H1 (cell line): ENCODE results near the gene LARP4. TPM values are rescaled to one million over a fixed set of nuclear protein-coding genes. Genes with fewer than 3 reads are reported as not detected.

ENCODE experiments used
- BCL11A ChIP-seq, 2 experiments: IDR thresholded peaks; one replicate each; pipeline ENCODE4 v1.6.1; 2011; ENCODE audit warnings: low read depth in 2 of 2, low read length in 2 of 2, mild to moderate bottlenecking in 2 of 2
- CTBP2 ChIP-seq: IDR thresholded peaks from 2 replicates; pipeline ENCODE4 v1.7.0; 2011; ENCODE audit warnings: borderline replicate concordance, mild to moderate bottlenecking, moderate library complexity, mixed read lengths, low read length; ENCODE audit not compliant: insufficient read depth, insufficient read length
- SIN3A ChIP-seq, 2 experiments: IDR thresholded peaks in 1 of 2; conservative IDR thresholded peaks in 1 of 2; 2 replicates each; pipeline ENCODE4 v1.6.1; 2011 to 2012; ENCODE audit warnings: low read length in 2 of 2, improper control_type of control experiment in 1 of 2, low read depth in 1 of 2, mild to moderate bottlenecking in 1 of 2
- SP4 ChIP-seq: IDR thresholded peaks from 2 replicates; pipeline ENCODE4 v1.6.1; 2012; ENCODE audit warnings: low read length, inconsistent platforms
- TCF12 ChIP-seq: IDR thresholded peaks from 2 replicates; pipeline ENCODE4 v1.6.1; 2011; ENCODE audit warnings: low read depth, mild to moderate bottlenecking, low read length
- USF2 ChIP-seq: IDR thresholded peaks from 2 replicates; pipeline ENCODE4 v1.6.1; 2011; ENCODE audit warnings: low read length, improper control_type of control experiment
- polyA plus RNA-seq, 7 experiments: library from polyadenylated mRNA; depleted of rRNA in 3 of 7; stranded (reverse) in 5 of 7; unstranded in 2 of 7; fragments of >200 nt in 5 of 7; fragments of 200-250 nt in 2 of 7; gene quantifications; 1 replicate in 5 of 7; 2 replicates in 1 of 7; 4 replicates in 1 of 7; pipeline versions ENCODE4 v1.2.1 to v1.2.3, GENCODE V29; 2011 to 2013; ENCODE audit warnings: missing spikeins in 2 of 7, mixed read lengths in 2 of 7
- total RNA-seq: library from RNA; stranded (reverse); fragmentation: NEBNext Ultra II Directional; extraction: Animal tissue kit (Norgen Biotek cat#: 25700); gene quantifications from 2 replicates; pipeline ENCODE4 v1.2.1, GENCODE V29; 2021

Gene LARP4
- total and polyA plus RNA-seq, 2 of the 8 experiments (the other 6 are each of a cell fraction or from before 2014, with no cell fraction given): 12.8 to 93.9 TPM

DNA sequence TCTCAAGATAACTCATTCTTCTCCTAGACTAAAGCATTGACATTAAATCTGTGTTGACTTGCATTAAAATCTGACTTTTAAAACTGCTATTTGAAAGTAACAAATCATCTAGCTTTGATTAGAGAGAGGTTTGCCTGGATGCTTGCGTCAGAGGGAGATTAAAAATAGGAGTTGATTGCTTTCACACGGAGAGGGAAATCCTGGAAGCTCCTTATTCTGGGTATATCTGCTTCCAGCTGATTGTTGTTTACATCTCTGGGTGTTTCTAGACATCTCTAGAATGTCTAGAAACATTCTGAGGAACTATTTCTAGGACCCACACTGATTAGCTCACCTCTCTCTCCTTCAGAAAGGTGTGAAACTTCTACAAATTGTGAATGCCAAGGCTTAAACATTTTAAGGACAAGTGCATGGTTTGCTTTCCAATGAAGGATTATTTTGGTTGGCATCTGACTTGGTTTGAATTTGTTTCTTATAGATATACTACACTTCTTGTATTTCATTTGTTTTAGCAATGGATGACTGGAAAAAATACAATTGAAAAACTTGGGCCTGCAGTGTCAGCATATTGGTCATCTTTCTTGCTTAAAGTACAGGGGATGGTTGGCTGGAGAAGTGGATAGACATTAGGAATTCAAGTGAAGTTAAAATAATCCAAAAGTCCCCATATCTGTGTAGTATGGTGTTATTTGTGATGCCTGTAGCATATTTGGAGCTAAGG lies 106.2 kb downstream of the LARP4 start (continued):
- no peak for TF ChIP-seq BCL11A (IDR thresholded peaks at IDR 0.05; ENCODE audit: low read depth in 2 of 2, low read length in 2 of 2)
- TF ChIP-seq TCF12: no peak
- no peak for TF ChIP-seq USF2
- no peak for TF ChIP-seq SIN3A (conservative IDR thresholded peaks at IDR 0.05 in 1 of 2, IDR thresholded peaks at IDR 0.05 in 1 of 2; ENCODE audit: low read depth in 1 of 2, low read length in 2 of 2)
- TF ChIP-seq CTBP2: no peak
- no peak for TF ChIP-seq SP4
- TF ChIP-seq, all 59 proteins: peak for 0
